ENCODE measurements around the gene MYOCD.
A peak's percentile ranks its signal among the peaks of the same experiment; 100 is the strongest.
"Not testable (repeated sequence)": the region's sequence is repeated elsewhere in the genome, so short reads cannot be mapped to it uniquely, and the experiment has no call there.

MYOCD gene, protein sequence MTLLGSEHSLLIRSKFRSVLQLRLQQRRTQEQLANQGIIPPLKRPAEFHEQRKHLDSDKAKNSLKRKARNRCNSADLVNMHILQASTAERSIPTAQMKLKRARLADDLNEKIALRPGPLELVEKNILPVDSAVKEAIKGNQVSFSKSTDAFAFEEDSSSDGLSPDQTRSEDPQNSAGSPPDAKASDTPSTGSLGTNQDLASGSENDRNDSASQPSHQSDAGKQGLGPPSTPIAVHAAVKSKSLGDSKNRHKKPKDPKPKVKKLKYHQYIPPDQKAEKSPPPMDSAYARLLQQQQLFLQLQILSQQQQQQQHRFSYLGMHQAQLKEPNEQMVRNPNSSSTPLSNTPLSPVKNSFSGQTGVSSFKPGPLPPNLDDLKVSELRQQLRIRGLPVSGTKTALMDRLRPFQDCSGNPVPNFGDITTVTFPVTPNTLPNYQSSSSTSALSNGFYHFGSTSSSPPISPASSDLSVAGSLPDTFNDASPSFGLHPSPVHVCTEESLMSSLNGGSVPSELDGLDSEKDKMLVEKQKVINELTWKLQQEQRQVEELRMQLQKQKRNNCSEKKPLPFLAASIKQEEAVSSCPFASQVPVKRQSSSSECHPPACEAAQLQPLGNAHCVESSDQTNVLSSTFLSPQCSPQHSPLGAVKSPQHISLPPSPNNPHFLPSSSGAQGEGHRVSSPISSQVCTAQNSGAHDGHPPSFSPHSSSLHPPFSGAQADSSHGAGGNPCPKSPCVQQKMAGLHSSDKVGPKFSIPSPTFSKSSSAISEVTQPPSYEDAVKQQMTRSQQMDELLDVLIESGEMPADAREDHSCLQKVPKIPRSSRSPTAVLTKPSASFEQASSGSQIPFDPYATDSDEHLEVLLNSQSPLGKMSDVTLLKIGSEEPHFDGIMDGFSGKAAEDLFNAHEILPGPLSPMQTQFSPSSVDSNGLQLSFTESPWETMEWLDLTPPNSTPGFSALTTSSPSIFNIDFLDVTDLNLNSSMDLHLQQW

GRCh38 chr17:12665263-12666210 lies at the start of gene MYOCD:
MYOCD (plus strand) TSS chr17:12665890; CDS start chr17:12666189, 299 bp downstream.
- peak; percentile 36 for DNase-seq

DNA sequence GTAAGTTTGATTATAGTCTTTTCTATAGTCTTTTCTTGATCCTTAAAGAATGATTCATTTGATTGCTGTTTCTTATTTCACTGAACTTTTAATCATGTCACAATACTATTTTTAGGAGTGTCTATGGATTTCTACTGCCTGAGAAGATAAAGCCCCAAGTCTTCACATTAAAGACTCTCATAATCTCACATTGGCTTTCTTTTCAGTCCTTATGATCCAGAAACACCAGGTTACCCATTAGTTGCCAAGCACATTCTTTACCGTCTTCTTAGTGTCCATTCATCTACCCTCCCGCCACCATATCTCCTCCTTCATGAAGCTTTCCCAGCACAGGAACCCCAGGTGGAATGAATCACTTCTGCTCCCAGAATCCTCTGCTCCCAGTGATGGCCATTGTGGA lies 49.5 kb upstream of the MYOCD start:
- no peak for DNase-seq

GRCh38 chr17:12618557-12618956 lies 47.1 kb upstream of the MYOCD start:
- DNase-seq, result peak; percentile 93

DNA sequence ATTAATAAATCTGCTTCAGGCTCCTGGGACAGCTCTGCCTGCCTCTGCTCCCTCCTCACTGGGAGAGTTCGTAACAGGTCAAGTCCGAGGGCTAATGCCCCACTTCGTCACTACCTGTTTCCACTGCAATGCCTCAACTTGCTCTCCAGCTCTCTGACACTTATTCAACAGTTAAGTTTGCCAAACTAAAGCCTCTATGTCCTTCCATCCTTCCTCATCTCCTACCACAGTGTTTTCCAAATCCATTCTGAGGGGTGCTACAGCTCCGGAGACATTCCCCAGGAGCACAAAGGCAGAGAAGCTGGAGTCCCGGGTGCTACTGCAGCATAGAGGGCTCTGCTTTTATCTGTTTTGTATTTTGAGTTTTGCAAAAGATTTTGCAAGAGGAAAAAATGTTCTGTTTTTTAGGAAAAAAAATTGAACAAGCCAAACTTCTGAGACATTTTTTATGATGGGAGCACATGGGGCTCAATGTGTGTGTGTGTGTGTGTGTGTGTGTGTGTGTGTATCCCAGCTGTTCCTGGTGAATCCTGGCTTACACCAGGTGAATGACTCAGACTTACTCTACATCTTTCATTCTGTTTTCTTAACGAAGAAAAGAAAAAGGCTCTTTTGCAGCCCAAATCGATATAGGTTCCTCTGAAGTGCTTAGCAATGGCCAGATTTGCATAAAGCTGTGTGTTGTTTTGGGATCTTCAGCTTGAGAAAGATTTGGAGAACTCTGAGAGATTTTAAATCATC lies 46.1 kb upstream of the MYOCD start:
- DNase-seq, result peak; percentile 67

DNA sequence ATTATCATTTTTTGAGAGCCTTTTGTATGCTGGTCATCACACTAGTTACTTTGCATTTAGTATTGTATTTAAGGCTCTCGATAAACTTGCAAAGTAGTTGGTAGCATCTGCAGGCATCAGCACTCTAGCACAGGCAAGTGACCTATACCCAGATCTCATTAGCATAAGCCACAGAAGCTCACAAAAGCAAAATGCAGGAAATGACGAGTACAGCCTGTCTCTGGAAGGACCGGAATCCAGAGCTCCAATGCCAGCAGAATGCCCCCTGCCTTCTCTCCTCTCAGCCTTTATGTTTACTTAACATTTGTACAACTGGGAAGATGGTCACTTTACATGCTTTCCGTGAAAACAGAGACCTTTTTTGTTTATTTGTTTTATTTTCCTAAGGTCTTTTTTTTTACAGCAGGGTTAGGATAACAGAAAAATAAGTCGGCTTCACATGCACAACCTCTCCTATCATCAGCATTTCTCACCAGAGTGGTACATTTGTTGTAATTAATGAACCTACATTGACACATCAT lies 45.4 kb upstream of the MYOCD start:
- peak; percentile 77 for DNase-seq

GRCh38 chr17:12622726-12623125 lies 43.0 kb upstream of the MYOCD start:
- peak; percentile 26 for DNase-seq

DNA sequence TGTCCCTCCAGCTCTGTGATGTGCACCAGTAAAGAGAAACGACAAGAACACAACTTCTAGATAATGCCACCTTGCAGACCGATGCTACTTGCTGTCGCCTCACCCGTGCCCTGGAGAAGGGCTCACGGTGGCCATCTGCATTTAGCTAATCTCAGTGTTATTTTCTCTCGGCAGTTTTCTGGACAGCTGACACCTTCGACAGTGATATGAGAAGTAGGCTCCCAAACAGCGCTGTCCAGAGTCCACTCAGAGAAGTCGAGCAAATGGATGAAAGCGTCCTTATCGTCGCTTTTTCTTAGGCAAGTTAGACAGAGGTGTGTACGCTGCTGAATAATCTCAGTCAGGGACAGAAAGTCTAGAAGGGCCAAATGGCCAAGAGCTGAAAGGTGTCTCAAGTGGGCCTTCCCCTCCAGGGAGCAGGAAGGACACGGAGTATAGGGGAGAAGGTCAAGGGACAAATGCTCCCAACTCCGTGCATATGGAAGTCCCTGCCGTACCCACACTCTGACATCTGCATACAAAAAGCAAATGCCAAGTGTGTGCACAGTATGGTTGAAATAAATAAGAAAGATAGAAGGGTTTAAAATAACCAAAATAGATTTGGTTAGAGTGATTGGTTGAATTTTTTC lies 42.4 kb upstream of the MYOCD start:
- no peak for DNase-seq

- no peak for DNase-seq
These were observed 41.5 kb upstream of the MYOCD start for GRCh38 chr17:12624211-12624610.

GRCh38 chr17:12625092-12625491 lies 40.6 kb upstream of the MYOCD start:
- no peak for DNase-seq

GRCh38 chr17:12627177-12627629 lies 38.5 kb upstream of the MYOCD start:
- peak; percentile 98 for DNase-seq

- DNase-seq, result no peak
These were observed 37.8 kb upstream of the MYOCD start for GRCh38 chr17:12627781-12628451.

GRCh38 chr17:12631076-12631475 lies 34.6 kb upstream of the MYOCD start:
- no peak for DNase-seq

- no peak for DNase-seq
These were observed 32.9 kb upstream of the MYOCD start for GRCh38 chr17:12632785-12633184.

DNA sequence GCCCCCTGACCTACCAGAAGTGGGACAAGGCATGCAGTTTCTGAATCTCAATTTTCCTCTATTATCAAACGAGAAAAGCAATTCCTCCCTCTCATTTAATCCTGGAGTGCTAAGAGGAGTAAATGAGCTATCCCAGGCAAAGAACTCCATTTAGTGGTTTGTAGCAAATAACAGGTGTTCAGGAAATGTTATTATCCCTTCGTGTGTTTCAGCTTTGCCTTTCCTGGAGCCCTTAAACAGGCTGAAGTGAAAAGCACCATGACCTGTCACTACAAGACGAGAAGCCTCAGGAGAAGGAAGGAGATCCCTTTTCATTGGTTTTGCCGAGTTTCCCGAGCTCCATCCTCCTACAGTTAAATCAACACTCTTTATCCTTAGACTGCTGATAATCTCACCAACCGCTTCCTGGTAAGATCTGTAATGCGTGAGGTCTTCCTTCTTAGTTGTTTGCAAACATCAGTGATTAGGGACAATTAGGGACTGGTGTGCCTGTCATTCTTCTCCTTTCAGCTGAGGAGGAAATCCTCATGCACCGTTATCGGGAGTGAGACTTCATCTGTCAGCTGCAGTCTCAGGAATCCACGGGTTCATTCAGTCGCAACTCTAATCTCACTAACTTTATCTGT lies 30.8 kb upstream of the MYOCD start:
- DNase-seq, result no peak

GRCh38 chr17:12635996-12636395 lies 29.7 kb upstream of the MYOCD start:
- not testable (repeated sequence) for DNase-seq

DNA sequence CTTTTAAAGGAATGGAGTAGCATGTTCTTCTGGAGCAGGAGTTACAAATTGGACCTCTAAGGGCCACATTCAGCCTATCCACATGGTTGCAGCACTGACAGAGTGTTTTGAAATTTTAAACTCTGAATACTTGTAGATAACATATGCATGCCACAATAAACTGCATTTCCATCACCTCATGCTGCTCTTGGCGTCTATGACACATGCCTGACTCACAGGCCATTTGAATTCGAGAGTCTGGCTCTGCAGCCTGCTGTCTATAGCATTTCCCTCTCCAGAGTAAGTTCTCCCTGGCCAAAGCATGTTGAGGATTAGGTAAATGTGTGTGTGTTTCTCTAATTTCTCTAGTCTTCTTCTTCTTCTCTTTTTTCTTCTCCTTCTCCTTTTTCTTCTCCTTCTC lies 28.7 kb upstream of the MYOCD start:
- DNase-seq, result peak; percentile 93

GRCh38 chr17:12637745-12638651 lies 27.7 kb upstream of the MYOCD start:
- DNase-seq, result no peak

- DNase-seq, result no peak
These were observed 25.3 kb upstream of the MYOCD start for GRCh38 chr17:12640364-12640763.

GRCh38 chr17:12641084-12641483 lies 24.6 kb upstream of the MYOCD start:
- DNase-seq, result no peak
